ENCODE data around the gene TTC39B.

GRCh38 chr9:15243081-15243480, 63.9 kb downstream of the TTC39B start:
- no peak for TF ChIP-seq CTCF (conservative IDR thresholded peaks at IDR 0.05; ENCODE audit: low read length)
- TF ChIP-seq EZH2phosphoT487 (IDR thresholded peaks at IDR 0.05; ENCODE audit: borderline replicate concordance, low read depth, low read length): no peak

Measured in OCI-LY7 (cell line).